NCI-H1092 treated with DMSO at 0.1 percent for 48 hours (cell line): ENCODE results near the gene EEIG1.
"Not testable (repeated sequence)": the region's sequence is repeated elsewhere in the genome, so short reads cannot be mapped to it uniquely, and the experiment has no call there.

Source experiments
- DNase-seq: peaks from one replicate; lab custom pipeline; 2025; lab: John Stamatoyannopoulos, UW

The EEIG1 gene

DNA sequence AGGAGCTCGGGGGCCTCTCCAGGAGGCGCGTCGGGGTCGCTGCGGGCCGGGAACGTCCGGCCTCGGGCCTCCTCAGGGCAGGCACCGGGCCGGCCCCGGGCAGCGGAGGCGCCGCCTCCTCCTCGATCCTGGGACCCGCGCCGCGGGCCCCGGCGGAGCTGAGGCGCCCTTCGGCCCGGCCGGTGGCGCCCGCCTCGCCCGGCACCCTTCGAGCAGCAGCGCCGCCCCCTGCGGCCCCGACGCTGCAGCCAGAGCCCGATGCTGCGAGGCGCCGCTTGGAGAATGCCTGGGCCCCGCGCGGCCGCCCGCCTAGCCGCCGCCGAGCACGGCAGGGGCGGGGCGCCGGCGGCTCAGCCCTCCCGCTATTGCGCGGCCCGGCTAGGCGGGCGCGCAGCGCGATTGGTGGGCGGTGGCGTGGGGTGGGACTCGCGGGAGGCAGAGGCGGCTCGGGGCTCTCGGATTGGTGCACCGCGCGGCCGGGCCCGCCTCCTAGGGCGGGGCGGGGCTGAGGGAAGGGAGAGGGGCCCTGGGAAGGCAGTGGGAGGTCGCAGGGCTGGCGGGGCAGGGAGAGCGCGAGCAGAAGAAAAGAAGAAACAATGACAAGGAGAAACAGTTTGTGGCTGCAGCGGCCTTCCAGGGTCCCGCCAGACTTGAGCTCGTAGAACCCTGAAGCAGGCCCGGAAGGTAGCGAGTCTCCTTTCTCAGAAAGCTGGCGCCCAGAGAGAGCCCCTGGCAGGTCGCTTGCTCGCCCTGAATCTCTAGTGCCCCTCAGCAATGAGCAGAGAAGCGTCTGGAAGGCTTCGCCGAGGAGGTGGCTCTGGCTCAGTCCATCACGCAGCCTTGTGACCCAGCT, at the start of gene EEIG1:
EEIG1 (minus strand) TSS at position 284 of the 853 bp plus-strand sequence. CDS start 852 bp downstream, outside the sequence.
- peak; percentile 89 for DNase-seq

DNA sequence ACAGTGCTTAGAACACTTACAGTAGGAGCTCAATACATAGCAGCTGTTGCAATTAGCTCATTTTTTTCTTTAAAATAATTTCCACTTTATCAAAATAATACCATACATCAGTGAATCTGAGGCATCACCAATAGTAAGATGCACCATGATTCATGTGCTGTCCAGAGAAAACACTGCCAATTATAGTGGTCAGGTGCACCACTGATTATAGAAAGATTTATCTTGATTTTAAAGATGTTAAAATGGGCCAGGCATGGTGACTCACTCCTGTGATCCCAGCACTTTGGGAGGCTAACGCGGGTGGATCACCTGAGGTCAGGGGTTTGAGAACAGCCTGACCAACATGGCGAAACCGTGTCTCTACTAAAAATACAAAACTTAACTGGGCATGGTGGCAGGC, 46.9 kb upstream of the EEIG1 start:
- no peak for DNase-seq

DNA sequence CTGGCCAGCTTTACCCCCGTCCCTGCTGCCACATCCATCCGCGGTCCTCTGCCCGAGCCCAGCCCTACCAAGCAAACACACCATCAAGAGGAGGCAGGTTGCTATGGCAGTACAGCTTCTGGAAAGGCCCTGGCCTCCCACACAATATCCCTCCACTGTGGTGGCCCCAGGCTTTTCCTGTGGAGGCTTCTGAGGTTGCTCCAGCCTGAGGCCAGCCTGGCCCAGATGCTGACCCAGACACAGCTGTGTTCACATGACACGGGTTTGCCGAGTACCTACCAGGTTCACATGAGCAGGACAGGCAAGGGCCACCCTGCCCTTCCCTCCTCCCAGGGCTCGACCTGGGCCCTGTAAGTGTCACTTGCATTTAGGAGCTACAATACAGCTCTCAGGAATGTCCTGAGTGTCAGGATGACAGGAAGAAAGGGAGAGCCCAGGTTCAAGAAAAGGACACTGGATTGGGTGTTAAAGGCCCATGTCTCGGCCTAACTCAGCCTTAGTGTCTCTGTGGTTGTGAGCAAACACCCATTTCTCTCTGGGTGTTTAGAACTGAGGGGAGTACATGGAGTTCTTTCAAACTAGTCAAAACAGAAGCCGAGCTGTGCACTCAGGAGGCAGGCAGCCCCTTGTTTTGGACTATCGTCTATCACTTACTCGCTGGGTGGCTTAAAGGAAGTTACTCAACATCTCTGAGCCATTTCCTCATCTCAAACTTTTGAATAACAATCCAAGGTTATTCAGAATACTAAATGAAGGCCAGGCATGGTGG, 46.2 kb upstream of the EEIG1 start:
- DNase-seq = no peak

DNA sequence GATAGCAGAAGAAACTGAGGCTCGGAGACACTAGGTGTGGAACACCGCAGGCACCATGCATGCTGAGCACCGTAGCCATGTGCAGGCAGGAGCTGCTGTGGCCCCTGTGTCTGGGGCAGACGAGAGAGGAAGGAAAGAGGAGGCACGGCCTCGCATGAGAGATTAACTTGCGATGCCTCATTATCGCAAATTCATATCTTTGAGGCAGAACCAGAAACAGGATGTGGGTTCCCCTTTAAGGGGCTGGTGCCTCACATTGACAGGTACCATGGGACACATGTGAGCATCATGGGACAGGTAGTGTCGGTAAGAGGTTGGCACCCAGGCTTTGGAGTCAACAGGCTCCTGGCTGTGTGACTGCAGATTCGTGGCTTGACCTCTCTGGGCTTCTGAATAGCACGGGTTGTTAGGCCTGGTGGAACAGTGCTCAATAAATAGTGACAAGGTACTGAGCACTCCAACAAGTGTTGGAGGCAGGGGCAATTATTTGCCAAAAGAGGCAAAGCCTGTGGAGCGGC, 45.5 kb upstream of the EEIG1 start:
- no peak for DNase-seq

DNA sequence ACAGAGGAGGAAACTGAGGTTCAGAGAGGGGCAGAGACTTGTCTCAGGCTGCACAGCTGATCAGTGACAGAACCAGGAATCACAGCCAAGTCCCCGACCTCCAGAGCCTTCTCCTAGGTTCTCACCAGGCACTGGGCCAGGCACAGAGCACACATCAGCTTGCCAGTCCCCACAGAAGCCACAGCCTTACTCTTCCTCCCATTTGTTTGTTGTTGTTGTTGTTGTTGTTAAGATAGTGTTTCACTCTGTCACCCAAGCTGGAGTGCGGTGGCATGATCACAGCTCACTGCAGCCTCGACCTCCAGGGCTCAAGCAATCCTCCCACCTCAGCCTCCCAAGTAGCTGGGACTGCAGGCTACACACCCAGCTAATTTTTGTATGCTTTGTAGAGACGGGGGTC, 44.9 kb upstream of the EEIG1 start:
- no peak for DNase-seq

DNA sequence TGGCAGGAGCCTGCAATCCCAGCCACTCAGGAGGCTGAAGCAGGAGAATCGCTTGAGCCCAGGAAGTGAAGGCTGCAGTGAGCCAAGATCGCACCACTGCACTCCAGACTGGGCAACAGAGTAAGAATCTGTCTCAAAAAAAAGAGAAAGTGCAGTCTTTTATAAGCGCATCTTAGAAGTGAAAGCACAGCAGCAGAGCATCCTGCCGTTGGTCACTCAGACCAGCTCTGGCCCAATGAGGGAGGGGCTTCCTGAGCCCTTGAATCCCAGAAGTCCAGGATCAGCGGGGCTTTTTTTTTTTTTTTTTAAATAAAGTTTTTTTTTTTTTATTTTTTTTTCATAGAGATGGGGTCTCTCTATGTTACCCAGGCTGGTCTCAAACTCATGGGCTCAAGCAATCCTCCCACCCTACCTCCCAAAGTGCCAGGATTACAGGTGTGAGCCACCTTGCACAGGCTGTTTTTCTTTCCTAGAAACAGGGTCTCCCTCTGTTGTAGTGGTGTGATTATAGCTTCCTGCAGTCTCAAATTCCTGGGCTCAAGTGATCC, 44.0 kb upstream of the EEIG1 start:
- DNase-seq = no peak

DNA sequence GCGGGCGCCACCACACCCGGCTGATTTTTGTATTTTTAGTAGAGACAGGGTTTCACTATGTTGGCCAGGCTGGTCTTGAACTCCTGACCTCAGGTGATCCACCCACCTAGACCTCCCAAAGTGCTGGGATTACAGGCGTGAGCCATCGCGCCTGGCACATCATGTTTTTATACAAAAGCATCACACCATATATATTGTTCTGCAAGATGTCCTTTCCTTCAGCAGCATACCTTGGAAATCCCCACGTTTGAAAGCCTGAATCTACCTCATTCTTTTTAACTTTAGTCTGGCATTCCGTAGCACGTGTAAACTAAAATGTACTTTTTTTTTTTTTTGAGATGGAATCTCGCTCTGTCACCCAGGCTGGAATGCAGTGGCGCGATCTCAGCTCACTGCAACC, 42.9 kb upstream of the EEIG1 start:
- not testable (repeated sequence) for DNase-seq

DNA sequence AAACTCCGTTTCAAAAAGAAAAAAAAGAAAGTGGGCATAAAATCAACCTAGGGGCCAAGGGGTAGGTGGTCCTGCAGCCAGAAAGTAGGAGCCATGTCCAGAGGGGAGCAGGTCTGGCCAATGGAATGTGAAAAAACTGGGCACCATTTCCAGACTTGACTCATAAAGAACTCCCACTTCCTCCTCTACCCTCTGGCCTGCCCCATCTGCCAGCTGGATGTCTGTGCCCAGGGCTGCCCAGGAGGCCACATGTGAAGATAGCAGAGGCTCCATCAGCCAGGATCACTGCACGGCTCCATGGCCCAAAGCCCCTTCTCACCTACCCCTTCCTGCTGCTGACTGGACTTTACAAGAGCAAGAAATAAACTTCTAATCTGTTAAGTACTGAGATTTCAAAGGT, 42.1 kb upstream of the EEIG1 start:
- DNase-seq = no peak

DNA sequence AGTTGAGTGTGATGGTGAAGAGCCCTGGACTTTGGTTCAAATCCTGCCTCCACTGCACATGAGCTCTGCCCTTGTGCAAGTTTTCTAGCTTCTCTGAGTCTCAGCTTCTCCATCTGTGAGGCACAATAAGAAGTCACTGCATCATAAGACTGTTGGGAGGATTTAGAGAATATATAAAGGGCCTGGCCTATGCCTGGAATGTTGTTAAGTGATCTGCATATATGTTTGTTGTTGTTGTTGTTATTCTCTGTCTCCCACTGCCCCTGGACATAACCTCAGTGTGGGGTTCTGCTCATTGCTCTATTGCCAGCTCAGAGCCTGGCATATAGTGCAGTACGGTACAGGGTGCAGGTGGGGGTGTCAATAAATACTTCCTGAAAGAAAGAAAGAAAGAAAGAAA, 40.3 kb upstream of the EEIG1 start:
- DNase-seq = no peak

DNA sequence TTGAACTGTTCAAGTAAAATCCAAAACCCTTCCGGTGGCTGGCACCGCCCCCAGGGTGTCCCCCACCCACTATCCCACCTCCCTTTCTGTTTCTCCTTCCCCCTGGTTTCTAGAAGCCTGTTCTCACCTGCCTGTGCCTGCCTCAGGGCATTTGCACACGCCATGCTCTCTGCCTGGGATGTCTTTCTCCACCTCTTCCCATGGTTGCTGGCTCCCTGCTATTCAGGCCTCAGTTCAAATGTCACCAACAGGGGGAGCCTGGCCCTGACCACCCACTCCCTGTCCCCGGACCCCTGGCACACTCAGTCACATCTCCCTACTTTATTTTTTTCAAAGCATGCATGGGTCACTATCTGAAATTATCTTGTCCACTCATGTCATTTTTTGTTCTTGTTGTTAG, 39.9 kb upstream of the EEIG1 start:
- DNase-seq = no peak

DNA sequence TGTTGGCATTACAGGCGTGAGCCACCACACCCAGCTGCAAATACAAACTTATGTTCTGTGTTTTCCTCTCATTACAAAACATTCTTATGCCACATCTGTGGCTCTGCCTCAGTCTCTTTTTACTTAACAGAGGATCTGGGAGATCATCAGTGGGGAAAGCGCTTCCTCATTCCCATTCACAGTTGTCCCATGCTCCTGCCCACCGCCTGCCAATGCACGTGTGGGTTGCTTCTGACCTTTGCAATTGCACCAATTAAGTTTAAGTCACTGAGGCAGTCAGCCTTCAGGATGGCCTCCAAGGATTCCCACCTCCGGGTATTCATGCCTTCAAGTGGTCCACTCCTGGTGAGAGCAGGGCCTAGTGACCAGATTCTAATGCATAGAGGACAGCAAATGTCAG, 34.9 kb upstream of the EEIG1 start:
- no peak for DNase-seq

DNA sequence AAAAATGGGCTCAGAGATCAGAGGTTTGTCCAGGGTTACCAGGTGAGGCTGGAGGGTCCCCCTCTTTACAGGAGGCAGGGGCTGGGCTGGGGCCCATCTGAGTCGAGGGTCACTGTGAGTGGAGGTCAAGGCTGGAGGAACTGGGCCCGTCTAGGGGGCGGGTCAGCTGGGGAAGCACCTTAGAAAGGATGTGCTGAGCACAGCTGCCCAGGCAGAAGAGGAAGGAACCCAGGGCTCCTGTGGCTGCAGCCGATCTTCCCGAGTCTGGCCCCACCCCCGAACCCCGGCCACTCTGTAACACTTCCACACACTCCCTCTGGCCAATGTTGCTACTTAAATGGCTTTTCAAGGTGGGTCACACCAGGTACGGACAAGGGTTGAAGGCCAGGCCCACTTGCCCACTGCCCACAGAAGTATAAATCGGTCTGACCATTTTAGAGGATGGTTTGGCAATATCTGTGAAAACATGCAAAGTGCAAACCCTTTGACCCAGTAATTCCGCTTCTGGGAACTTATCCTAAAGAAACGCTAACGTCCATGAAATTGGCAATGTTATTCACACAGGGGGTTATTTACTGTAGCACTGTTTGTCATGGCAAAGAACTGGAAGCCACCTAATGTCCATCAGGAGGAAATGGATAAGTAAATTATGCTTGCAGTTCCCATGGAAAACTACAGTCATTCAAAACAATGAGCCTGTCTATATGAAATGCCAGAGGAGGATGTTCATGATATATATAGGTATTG, 30.5 kb upstream of the EEIG1 start:
- DNase-seq = no peak

DNA sequence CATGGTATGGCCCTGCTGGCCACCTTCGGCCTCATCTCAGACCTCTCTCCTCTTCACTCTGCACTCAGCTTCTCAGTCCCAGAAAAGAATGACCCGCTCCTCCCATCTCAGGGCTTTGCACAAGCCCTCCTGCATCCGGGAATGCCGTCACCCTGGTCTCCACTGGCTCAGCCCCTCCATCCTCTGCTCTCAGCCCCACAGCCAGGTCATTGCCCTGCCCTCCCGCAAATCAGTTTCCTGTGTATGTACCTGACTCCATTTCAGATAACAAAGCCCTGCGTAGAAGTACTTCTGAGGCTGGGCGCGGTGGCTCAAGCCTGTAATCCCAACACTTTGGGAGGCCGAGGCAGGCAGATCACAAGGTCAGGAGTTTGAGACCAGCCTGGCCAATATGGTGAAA, 28.9 kb upstream of the EEIG1 start:
- DNase-seq = no peak

DNA sequence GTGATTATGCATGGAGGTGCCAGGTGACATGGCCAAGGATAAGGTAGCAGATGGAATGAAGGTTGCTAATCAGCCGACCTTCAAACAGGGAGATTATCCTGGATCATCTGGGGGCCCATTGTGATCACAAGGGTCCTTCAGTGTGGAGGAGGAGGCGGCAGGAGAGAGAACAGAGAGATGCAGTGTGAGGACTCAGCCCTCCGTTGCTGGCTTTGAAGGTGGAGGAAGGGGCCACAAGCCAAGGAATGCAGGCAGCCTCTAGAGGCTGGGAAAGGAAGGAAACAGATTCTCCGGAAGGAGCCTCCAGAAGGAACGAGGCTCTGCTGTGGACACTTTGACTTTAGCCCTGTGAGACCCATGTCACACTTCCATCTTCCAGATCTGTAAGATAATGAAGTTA, 27.4 kb upstream of the EEIG1 start:
- DNase-seq = no peak

DNA sequence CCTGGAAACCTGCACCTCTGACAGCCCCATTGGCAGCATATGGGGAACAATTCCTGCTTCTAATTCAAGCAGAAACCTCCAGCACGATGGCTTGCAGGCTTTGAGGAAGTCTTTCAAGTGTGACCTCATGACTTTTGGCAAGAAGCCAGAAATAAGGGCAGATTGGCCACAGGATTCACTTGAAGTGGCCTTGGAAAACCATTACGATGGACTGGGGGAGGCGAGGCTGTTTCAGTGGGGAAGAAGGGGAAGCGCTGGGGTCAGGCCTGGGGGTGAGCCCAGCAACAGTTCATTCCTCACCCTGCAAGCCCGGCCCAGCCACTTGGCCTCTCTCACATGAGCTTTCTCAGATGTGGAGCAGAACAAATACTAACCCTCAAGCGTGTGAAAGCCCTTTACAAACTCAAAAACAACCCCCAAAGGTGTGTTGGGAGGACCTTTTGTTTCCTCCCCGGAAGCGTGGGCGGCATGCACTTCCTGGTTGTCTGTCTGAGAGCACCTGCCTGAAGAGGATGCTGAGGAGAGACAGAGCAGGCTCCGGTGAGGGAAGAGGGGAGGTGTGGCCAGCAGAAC, 26.9 kb upstream of the EEIG1 start:
- no peak for DNase-seq

DNA sequence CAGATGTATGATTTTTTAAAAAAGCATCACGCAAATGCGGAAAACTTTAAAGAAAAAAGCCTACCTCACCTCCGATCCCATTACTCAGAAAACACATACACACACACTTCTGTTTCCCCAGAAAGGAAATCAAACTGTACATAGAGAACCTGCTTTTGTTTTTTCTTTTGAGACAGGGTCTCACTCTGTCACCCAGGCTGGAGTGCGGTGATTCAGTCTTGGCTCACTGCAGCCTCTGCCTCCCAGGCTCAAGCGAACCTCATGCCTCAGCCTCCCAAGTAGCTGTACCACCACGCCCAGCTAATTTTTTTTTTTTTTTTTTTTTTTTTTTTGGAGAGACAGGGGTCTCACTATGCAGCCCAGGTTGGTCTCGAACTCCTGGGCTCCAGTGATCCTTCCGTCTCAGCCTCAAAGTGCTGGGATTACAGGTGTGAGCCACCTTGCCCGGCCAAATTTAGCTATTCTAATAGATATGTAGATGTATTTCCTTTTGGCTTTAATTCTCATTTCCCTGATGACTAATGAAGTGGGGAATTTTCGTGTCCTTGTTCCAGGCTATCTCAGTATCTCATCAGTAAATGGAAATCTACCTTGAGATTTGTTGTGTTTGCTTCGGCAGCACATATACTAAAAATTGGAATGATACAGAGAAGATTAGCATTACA, 25.7 kb upstream of the EEIG1 start:
- no peak for DNase-seq

DNA sequence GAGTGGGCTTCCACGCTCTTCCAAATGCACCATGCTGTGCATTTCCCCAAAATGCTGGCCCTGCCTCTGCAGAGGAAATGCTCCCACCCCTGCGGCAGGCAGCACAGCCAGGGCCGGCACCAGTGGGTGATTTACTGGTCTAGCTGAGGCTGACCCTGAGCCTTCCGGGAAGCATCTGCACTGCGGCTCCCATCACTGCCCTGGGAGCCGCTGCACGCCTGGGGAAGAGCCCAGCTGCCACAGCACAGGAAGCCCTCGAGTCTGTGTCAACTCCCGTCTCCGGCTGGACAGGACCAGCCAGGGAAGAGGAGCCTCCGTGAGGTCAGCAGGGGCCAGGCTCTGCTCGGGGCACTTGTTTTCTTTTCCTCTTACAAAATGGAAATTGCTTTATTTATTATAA, 25.1 kb upstream of the EEIG1 start:
- no peak for DNase-seq

DNA sequence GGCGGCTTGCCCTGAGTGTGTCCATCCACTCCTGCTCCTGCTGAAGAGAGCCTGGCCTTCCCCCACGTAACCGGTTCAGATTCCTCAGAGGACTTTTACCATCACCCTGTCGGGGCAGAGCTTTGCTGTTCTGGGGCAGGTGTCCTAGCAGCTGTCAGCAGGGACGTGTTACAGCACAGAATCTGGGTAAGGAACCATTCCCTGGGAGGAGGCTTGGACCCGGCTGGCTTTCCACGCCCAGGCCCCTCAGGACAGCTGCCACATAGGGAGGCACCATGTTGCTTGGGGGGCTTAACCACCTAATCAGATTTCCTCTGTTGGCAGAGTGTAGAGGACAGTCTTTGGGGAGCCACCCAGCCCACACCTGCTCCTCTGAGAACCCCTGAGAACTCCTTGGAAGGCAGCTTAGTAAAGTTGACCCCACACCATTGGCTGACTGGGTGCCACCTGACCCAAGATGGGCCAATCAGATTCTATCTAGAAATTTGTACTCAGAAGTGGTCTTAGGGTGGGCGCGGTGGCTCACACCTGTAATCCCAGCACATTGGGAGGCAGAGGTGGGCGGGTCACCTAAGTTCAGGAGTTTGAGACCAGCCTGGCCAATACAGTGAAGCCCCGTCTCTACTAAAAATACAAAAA, 23.3 kb upstream of the EEIG1 start:
- no peak for DNase-seq

DNA sequence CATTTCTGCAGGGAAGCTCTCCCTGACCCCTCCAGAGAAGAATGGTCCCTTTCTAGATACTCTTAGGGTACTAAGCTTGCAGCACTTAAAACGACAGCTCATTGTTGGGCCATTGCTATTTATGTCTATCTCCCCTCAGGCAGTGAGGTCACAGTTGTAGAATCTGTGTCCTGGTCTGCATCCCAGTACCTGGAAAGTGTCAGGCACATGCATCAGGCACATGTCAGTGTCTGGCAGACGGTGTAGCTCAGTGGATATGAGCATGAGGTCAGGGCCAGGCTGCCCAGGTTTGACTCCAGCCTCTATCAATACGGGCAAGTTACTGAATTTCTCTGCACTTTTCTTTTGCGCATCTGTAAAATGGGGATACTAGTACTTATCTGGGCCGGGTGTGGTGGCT, 22.2 kb upstream of the EEIG1 start:
- DNase-seq = no peak

DNA sequence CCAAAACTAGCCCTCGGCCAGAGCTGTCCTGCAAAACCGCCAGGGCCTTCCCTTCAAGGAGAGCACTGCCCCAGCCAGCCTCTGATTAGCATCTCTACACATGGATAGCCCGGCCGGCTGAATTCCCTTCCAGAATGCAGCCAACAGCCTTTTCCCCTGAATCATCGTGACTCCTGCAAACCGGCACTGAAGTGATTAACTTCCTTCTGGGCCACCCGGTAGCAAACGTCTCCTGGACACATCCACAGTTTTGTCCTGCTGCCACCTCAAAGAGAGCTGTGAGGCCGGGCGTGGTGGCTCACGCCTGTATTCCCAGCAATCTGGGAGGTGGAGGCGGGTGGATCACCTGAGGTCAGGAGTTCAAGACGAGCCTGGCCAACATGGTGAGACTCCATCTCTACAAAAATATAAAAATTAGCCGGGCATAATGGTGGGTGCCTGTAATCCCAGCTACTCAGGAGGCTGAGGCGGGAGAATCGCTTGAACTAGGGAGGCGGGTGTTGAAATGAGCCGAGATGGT, 21.1 kb upstream of the EEIG1 start:
- no peak for DNase-seq
